ENCODE measurements around the gene CES5A. TPM values are rescaled to one million over a fixed set of nuclear protein-coding genes. Genes with fewer than 3 reads are reported as not detected.

The CES5A gene
- total and polyA plus RNA-seq, 2 of the 4 experiments (the other 2 are of a cell fraction) = not detected

DNA sequence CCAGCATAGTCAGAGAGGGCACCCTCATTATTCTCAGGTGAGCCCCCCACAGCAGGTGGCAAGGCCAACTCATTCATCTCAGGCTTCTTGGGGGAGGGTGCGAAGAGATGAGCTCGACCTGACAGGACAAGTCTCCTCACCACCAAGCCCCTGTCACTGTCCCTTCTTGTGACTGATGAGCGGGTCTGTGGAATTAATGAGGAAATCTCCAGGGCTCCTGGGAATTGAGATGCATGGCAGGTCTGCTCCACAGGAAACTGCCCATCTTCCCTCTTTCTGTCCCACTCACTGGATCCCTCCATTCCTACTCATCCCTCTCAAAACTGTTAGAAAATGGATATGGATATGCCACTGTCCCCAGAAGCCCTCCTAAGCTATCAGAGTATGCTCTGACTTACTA, 32.5 kb upstream of the CES5A start:
- H3K56ac ChIP-seq (ENCODE audit: extremely low read depth, insufficient read depth, low read length) = no peak overlapping the region
- no peak overlapping the region for H4K8ac ChIP-seq (ENCODE audit: low read depth in 2 of 2, low read length in 2 of 2)
- no CpG with 5 or more reads among the region's 3 CpGs for WGBS, 2 experiments (ENCODE audit: extremely low coverage in 2 of 2, insufficient read length in 1 of 2)
- no peaks in the 10 kb centered on the region for H3K79me1 ChIP-seq (ENCODE audit: low read depth in 1 of 2, low read length in 2 of 2)
- H2AK5ac ChIP-seq (ENCODE audit: low read depth, low read length) = no peak overlapping the region
- H4K91ac ChIP-seq (ENCODE audit: insufficient read depth, low read depth, low read length) = no peak overlapping the region
- no peak overlapping the region for H3K4me3 ChIP-seq (ENCODE audit: insufficient read depth, low read depth, low read length)
- H4K5ac ChIP-seq (ENCODE audit: low read depth, low read length) = no peak overlapping the region
- H2BK20ac ChIP-seq (ENCODE audit: low read depth, low read length) = no peak overlapping the region
- no peak overlapping the region for H3K14ac ChIP-seq (replicated peaks; ENCODE audit: low read depth, low read length)
- no peak overlapping the region for H3K23ac ChIP-seq (ENCODE audit: low read depth, low read length)
- H3K27ac ChIP-seq (ENCODE audit: insufficient read depth, low read length) = no peak overlapping the region
- dilution Hi-C loops (cut with HindIII; ENCODE audit: low sequenced_read_pairs, unreplicated experiment) (no loop called here), in situ Hi-C loops (cut with MboI; ENCODE audit: low sequenced_read_pairs) (no loop called here), intact Hi-C loops (cut with micrococcal nuclease) (no loop called here)
- no peak overlapping the region for H2BK15ac ChIP-seq (ENCODE audit: low read depth, low read length)
- no peak overlapping the region for H2BK120ac ChIP-seq (ENCODE audit: low read depth, low read length)
- H3K9me3 ChIP-seq (ENCODE audit: control insufficient read depth, insufficient read depth, low read length) = no peaks in the 10 kb centered on the region
- no peak overlapping the region for H3K18ac ChIP-seq (ENCODE audit: low read depth, low read length)
- no peak overlapping the region for H3K9ac ChIP-seq (ENCODE audit: low read depth, low read length)
- H4K20me1 ChIP-seq (ENCODE audit: insufficient read depth, low read length) = no peaks in the 10 kb centered on the region
- H3K36me3 ChIP-seq (ENCODE audit: control insufficient read depth, insufficient read depth, low read length) = no peaks in the 10 kb centered on the region
- no peak overlapping the region for H2AFZ ChIP-seq (replicated peaks; ENCODE audit: low read length, poor library complexity)
- ChIA-PET POLR2A (ENCODE audit: unreplicated experiment) (no interaction called here), CTCF (no interaction called here)
- DNase-seq (no peak), ATAC-seq (ENCODE audit: low read depth) (no peak)
- no peak overlapping the region for H2AK9ac ChIP-seq (replicated peaks; ENCODE audit: low read depth, low read length, poor library complexity)
- H3K9me1 ChIP-seq (ENCODE audit: insufficient read depth, low read length) = no peaks in the 10 kb centered on the region
- TF ChIP-seq MXI1 (IDR thresholded peaks at IDR 0.05; ENCODE audit: borderline replicate concordance, low read depth, low read length) (no peak), USF2 (IDR thresholded peaks at IDR 0.05; ENCODE audit: low read depth, low read length) (no peak), MAZ (IDR thresholded peaks at IDR 0.05; ENCODE audit: borderline replicate concordance, low read depth, low read length) (no peak), RCOR1 (IDR thresholded peaks at IDR 0.05; ENCODE audit: insufficient replicate concordance, low read length) (no peak), CEBPB (IDR thresholded peaks at IDR 0.05; ENCODE audit: low read depth, low read length) (no peak), NFE2L2 (IDR thresholded peaks at IDR 0.05; ENCODE audit: low read depth, low read length) (no peak), POLR2A (IDR thresholded peaks at IDR 0.05; ENCODE audit: low read depth, low read length) (no peak), FOS (IDR thresholded peaks at IDR 0.05; ENCODE audit: low read depth, low read length) (no peak), MAFK (IDR thresholded peaks at IDR 0.05; ENCODE audit: low read depth, low read length) (no peak), ELK1 (IDR thresholded peaks at IDR 0.05; ENCODE audit: borderline replicate concordance, low read depth, low read length) (no peak), RAD21 (IDR thresholded peaks at IDR 0.05; ENCODE audit: low read length) (no peak), RFX5 (IDR thresholded peaks at IDR 0.05; ENCODE audit: low read depth, low read length) (no peak), SMC3 (IDR thresholded peaks at IDR 0.05; ENCODE audit: low read depth, low read length) (no peak), CHD1 (IDR thresholded peaks at IDR 0.05; ENCODE audit: low read depth, low read length) (no peak), BHLHE40 (IDR thresholded peaks at IDR 0.05; ENCODE audit: low read depth, low read length) (no peak)
- TF ChIP-seq, protein P1, sequence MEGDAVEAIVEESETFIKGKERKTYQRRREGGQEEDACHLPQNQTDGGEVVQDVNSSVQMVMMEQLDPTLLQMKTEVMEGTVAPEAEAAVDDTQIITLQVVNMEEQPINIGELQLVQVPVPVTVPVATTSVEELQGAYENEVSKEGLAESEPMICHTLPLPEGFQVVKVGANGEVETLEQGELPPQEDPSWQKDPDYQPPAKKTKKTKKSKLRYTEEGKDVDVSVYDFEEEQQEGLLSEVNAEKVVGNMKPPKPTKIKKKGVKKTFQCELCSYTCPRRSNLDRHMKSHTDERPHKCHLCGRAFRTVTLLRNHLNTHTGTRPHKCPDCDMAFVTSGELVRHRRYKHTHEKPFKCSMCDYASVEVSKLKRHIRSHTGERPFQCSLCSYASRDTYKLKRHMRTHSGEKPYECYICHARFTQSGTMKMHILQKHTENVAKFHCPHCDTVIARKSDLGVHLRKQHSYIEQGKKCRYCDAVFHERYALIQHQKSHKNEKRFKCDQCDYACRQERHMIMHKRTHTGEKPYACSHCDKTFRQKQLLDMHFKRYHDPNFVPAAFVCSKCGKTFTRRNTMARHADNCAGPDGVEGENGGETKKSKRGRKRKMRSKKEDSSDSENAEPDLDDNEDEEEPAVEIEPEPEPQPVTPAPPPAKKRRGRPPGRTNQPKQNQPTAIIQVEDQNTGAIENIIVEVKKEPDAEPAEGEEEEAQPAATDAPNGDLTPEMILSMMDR (conservative IDR thresholded peaks at IDR 0.05; ENCODE audit: low read depth, low read length) = no peak
- no TSS peak for BruUV-seq (replicated peaks)
- H3K27me3 ChIP-seq (ENCODE audit: control insufficient read depth, insufficient read depth, low read length) = no peaks in the 10 kb centered on the region
- H2BK5ac ChIP-seq (ENCODE audit: low read depth, low read length, poor library complexity, severe bottlenecking) = no peak overlapping the region
- H3K4ac ChIP-seq (ENCODE audit: low read depth, low read length) = no peak overlapping the region
- no peak overlapping the region for H3K4me2 ChIP-seq (ENCODE audit: low read depth, low read length)
- no peaks in the 10 kb centered on the region for H3K4me1 ChIP-seq (ENCODE audit: control insufficient read depth, insufficient read depth, low read length)

All from IMR-90 (cell line).